Sigmoid colon (tissue), 7 donors: ENCODE measurements around the gene ARHGEF7. TPM values are rescaled to one million over a fixed set of nuclear protein-coding genes. Genes with fewer than 3 reads are reported as not detected.

Source experiments
- DNase-seq: peaks from one replicate; pipeline ENCODE4 v3.0.0-alpha.2; 2019
- H3K27ac ChIP-seq, 4 donors: fragments of 200-600 bp; sonication (generic); one replicate each; pipeline ENCODE4 v1.5.1; 2016 to 2019; ENCODE audit warnings: mild to moderate bottlenecking in 1 of 4
- H3K27me3 ChIP-seq, 3 donors: fragments of 200-600 bp; sonication (generic); one replicate each; pipeline ENCODE4 v1.5.1; 2019; ENCODE audit warnings: mild to moderate bottlenecking in 1 of 3
- H3K36me3 ChIP-seq, 4 donors: fragments of 200-600 bp; sonication (generic); one replicate each; pipeline ENCODE4 v1.5.1; 2016 to 2019
- H3K4me1 ChIP-seq, 4 donors: fragments of 200-600 bp; sonication (generic); one replicate each; pipeline ENCODE4 v1.5.1; 2017 to 2019
- H3K4me3 ChIP-seq, 4 donors: fragments of 200-600 bp; sonication (generic); one replicate each; pipeline ENCODE4 v1.5.1; 2017 to 2019; ENCODE audit warnings: mild to moderate bottlenecking in 2 of 4, moderate library complexity in 1 of 4
- H3K9me3 ChIP-seq, 4 donors: fragments of 200-600 bp in 3 of 4; sonication (generic) in 3 of 4; one replicate each; pipeline versions ENCODE4 v1.5.1 to v1.6.1; 2013 to 2019
- EP300 ChIP-seq, 4 donors: sonication (generic); formaldehyde crosslinking; IDR thresholded peaks; one replicate each; pipeline ENCODE4 v1.6.1; 2017; ENCODE audit warnings: antibody characterized with exemption in 4 of 4
- POLR2A ChIP-seq, 2 donors: fragments of 450-650 bp; IDR thresholded peaks; one replicate each; pipeline ENCODE4 v1.6.1; 2016; ENCODE audit warnings: antibody characterized with exemption in 2 of 2, mild to moderate bottlenecking in 2 of 2, moderate library complexity in 2 of 2
- POLR2AphosphoS5 ChIP-seq, 4 donors: sonication (generic); formaldehyde crosslinking; IDR thresholded peaks; one replicate each; pipeline ENCODE4 v1.6.1; 2017; ENCODE audit warnings: antibody characterized with exemption in 4 of 4
- WGBS, 2 donors: extraction: QIAGEN DNeasy Blood & Tissue Kit; methylation state at CpG; one replicate each; pipeline ENCODE4 v1.1.7; 2013; 5-methylcytosine and 5-hydroxymethylcytosine counted together
- intact Hi-C: fragments of 100-400 bp; cut with DNase I; formaldehyde crosslinking; loops from one replicate; pipeline ENCODE4 v1.15.1; 2023
- polyA plus RNA-seq, 3 donors: library from polyadenylated mRNA; stranded (reverse); fragments of 200-250 nt; gene quantifications; one replicate each; pipeline ENCODE4 v1.2.3, GENCODE V29; 2013
- total RNA-seq, 4 donors: library from RNA; depleted of rRNA; stranded (reverse); fragments of >200 nt; gene quantifications; one replicate each; pipeline ENCODE4 v1.1.0, GENCODE V29; 2016
- TF ChIP-seq, protein P1 (sequence below), 4 experiments: fragments of 450-650 bp in 3 of 4; fragments of 200-600 bp in 1 of 4; IDR thresholded peaks; one replicate each; pipeline ENCODE4 v1.5.1; 2016 to 2019; ENCODE audit warnings: antibody characterized with exemption in 4 of 4, mild to moderate bottlenecking in 3 of 4, moderate library complexity in 2 of 4
- donor health status: healthy with polysubstance abuse.
- donor health status: Bipolar disorder and iron deficiency.
- donor health status: healthy.

Gene ARHGEF7
- total and polyA plus RNA-seq, 7 donors: 8.4 to 79.8 (median 41.0) TPM

GRCh38 chr13:111116856-111117255 lies 1.7 kb downstream of the ARHGEF7 start:
- H3K4me1 ChIP-seq: peaks cover 0 to 24% (median 12%) of the 10 kb centered on the region in 4 donors
- no peaks in the 10 kb centered on the region for H3K36me3 ChIP-seq
- peaks cover 0 to 58% (median 41%) of the 10 kb centered on the region in 3 donors for H3K27me3 ChIP-seq
- no peak for TF ChIP-seq POLR2AphosphoS5 (IDR thresholded peaks at IDR 0.05)
- TF ChIP-seq, protein P1, sequence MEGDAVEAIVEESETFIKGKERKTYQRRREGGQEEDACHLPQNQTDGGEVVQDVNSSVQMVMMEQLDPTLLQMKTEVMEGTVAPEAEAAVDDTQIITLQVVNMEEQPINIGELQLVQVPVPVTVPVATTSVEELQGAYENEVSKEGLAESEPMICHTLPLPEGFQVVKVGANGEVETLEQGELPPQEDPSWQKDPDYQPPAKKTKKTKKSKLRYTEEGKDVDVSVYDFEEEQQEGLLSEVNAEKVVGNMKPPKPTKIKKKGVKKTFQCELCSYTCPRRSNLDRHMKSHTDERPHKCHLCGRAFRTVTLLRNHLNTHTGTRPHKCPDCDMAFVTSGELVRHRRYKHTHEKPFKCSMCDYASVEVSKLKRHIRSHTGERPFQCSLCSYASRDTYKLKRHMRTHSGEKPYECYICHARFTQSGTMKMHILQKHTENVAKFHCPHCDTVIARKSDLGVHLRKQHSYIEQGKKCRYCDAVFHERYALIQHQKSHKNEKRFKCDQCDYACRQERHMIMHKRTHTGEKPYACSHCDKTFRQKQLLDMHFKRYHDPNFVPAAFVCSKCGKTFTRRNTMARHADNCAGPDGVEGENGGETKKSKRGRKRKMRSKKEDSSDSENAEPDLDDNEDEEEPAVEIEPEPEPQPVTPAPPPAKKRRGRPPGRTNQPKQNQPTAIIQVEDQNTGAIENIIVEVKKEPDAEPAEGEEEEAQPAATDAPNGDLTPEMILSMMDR (IDR thresholded peaks at IDR 0.05): no peak
- no peak for TF ChIP-seq POLR2A (IDR thresholded peaks at IDR 0.05)
- TF ChIP-seq EP300 (IDR thresholded peaks at IDR 0.05): no peak
- 96 to 97% methylated on average over 1 of the region's 1 CpG for WGBS, 2 donors
- DNase-seq: no peak
- intact Hi-C loops: no loop called here
- H3K27ac ChIP-seq: peak overlapping the region in 2 of 4 donors; percentile 33 to 78
- no peak overlapping the region for H3K4me3 ChIP-seq
- no peaks in the 10 kb centered on the region for H3K9me3 ChIP-seq

DNA sequence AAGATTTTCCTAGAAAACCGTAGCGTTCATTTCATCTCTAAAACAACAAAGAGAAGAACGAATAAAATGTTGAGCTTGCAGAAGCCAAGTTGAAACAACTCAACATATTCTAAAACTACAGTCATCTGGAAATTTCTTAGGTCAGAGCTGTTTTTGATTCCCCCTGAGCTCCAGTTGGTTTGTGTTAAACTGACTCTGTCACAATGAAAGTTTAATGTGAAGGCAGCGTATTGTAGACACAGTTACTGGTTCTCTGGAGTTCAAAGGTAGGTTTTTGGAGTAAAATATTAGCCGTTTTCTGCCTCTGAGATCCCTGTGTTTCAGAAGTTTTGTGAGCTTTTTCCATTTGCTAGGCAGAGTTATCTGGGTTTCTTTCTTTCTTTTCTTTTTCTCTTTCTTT lies 2.2 kb downstream of the ARHGEF7 start:
- Histone ChIP-seq H3K36me3 (no peaks in the 10 kb centered on the region), H3K27me3 (peaks cover 0 to 53% (median 41%) of the 10 kb centered on the region in 3 donors), H3K4me1 (peaks cover 0 to 24% (median 12%) of the 10 kb centered on the region in 4 donors), H3K9me3 (no peaks in the 10 kb centered on the region), H3K4me3 (no peak overlapping the region), H3K27ac (peak overlapping the region in 1 of 4 donors; percentile 21)
- no peak for DNase-seq
- 90 to 91% methylated on average over 5 of the region's 5 CpGs for WGBS, 2 donors
- TF ChIP-seq, protein P1 (IDR thresholded peaks at IDR 0.05): no peak
- TF ChIP-seq EP300 (IDR thresholded peaks at IDR 0.05): no peak
- TF ChIP-seq POLR2A (IDR thresholded peaks at IDR 0.05): no peak
- no peak for TF ChIP-seq POLR2AphosphoS5 (IDR thresholded peaks at IDR 0.05)
- intact Hi-C loops: no loop called here

GRCh38 chr13:111117961-111118360 lies 2.9 kb downstream of the ARHGEF7 start:
- no peak for TF ChIP-seq POLR2AphosphoS5 (IDR thresholded peaks at IDR 0.05)
- TF ChIP-seq, protein P1 (IDR thresholded peaks at IDR 0.05): no peak
- no peak for TF ChIP-seq POLR2A (IDR thresholded peaks at IDR 0.05)
- no peak for TF ChIP-seq EP300 (IDR thresholded peaks at IDR 0.05)
- peaks cover 0 to 24% (median 12%) of the 10 kb centered on the region in 4 donors for H3K4me1 ChIP-seq
- no peaks in the 10 kb centered on the region for H3K36me3 ChIP-seq
- 87% methylated on average over 10 of the region's 10 CpGs for WGBS, 2 donors
- no peak overlapping the region for H3K4me3 ChIP-seq
- intact Hi-C loops: no loop called here
- DNase-seq: no peak
- peaks cover 0 to 47% (median 41%) of the 10 kb centered on the region in 3 donors for H3K27me3 ChIP-seq
- H3K9me3 ChIP-seq: no peaks in the 10 kb centered on the region
- H3K27ac ChIP-seq: peak overlapping the region in 1 of 4 donors; percentile 23

GRCh38 chr13:111118898-111119607 lies 3.9 kb downstream of the ARHGEF7 start:
- Histone ChIP-seq H3K4me1 (peaks cover 0 to 22% (median 12%) of the 10 kb centered on the region in 4 donors), H3K27me3 (peaks cover 0 to 42% (median 37%) of the 10 kb centered on the region in 3 donors), H3K9me3 (no peaks in the 10 kb centered on the region), H3K27ac (no peak overlapping the region), H3K36me3 (no peaks in the 10 kb centered on the region), H3K4me3 (no peak overlapping the region)
- DNase-seq: no peak
- WGBS, 2 donors: 90% methylated on average over 9 of the region's 9 CpGs
- TF ChIP-seq EP300 (IDR thresholded peaks at IDR 0.05) (no peak), POLR2A (IDR thresholded peaks at IDR 0.05) (no peak), POLR2AphosphoS5 (IDR thresholded peaks at IDR 0.05) (no peak)
- TF ChIP-seq, protein P1 (IDR thresholded peaks at IDR 0.05): no peak
- intact Hi-C loops: no loop called here
